Ovary (tissue), 9 donors: ENCODE results near the gene SLC6A9. TPM values are rescaled to one million over a fixed set of nuclear protein-coding genes. Genes with fewer than 3 reads are reported as not detected.

Experiments used
- DNase-seq, 5 donors: peaks; one replicate each; pipeline ENCODE4 v3.0.0-alpha.2; 2019 to 2020
- H3K27ac ChIP-seq, 2 donors: fragments of 200-600 bp; one replicate each; pipeline versions ENCODE4 v1.5.1 to v1.8.0; 2019 to 2022
- H3K27me3 ChIP-seq: fragments of 200-600 bp; one replicate; pipeline ENCODE4 v1.8.0; 2022
- H3K36me3 ChIP-seq: fragments of 200-600 bp; sonication (generic); one replicate; pipeline ENCODE4 v1.5.1; 2019
- H3K4me1 ChIP-seq: one replicate; pipeline ENCODE4 v1.8.1; 2013; ENCODE audit warnings: mild to moderate bottlenecking, moderate library complexity; ENCODE audit not compliant: insufficient read depth
- H3K4me3 ChIP-seq: fragments of 200-600 bp; sonication (generic); one replicate; pipeline ENCODE4 v1.5.1; 2017
- H3K9me3 ChIP-seq, 2 donors: fragments of 200-600 bp in 1 of 2; sonication (generic) in 1 of 2; one replicate each; pipeline versions ENCODE4 v1.5.1 to v1.8.1; 2013 to 2019; ENCODE audit warnings: mild to moderate bottlenecking in 1 of 2, moderate library complexity in 1 of 2
- EP300 ChIP-seq: sonication (generic); formaldehyde crosslinking; IDR thresholded peaks from one replicate; pipeline ENCODE4 v1.6.1; 2017; ENCODE audit warnings: antibody characterized with exemption
- POLR2A ChIP-seq: fragments of 450-650 bp; IDR thresholded peaks from one replicate; pipeline ENCODE4 v1.6.1; 2017; ENCODE audit warnings: antibody characterized with exemption, mild to moderate bottlenecking, moderate library complexity
- WGBS, 3 donors: extraction: QIAGEN DNeasy Blood & Tissue Kit in 1 of 3; methylation state at CpG; one replicate each; pipeline versions ENCODE4 v1.1.5 to v1.1.7; 2013 to 2017; 5-methylcytosine and 5-hydroxymethylcytosine counted together
- intact Hi-C, 4 donors: fragments of 100-400 bp; cut with DNase I; formaldehyde crosslinking; loops; one replicate each; pipeline versions ENCODE4 v1.11.0 to v1.15.1; 2022 to 2023
- polyA plus RNA-seq, 2 donors: library from polyadenylated mRNA; stranded (reverse); fragments of 200-250 nt in 1 of 2; fragments of 350-450 nt in 1 of 2; fragmentation: Illumina TruSeq in 1 of 2; extraction: RNeasy Lipid Tissue Mini Kit (QIAGEN cat#74804) in 1 of 2; gene quantifications; one replicate each; pipeline ENCODE4 v1.2.3, GENCODE V29; 2013 to 2014
- total RNA-seq, 7 donors: library from RNA; depleted of rRNA in 2 of 7; stranded (reverse); fragments of >200 nt in 2 of 7; fragmentation: NEBNext Ultra II Directional in 3 of 7; extraction: Animal tissue kit (Norgen Biotek cat#: 25700) in 3 of 7; gene quantifications; one replicate each; pipeline versions ENCODE4 v1.1.0 to v1.2.4, GENCODE V29; 2016 to 2023
- TF ChIP-seq, protein P1 (sequence below), 3 donors: fragments of 450-650 bp in 2 of 3; fragments of 200-600 bp in 1 of 3; IDR thresholded peaks; one replicate each; pipeline versions ENCODE4 v1.5.1 to v1.8.0; 2016 to 2022; ENCODE audit warnings: antibody characterized with exemption in 3 of 3, mild to moderate bottlenecking in 1 of 3
- donor health status: DM: no; HTN: no; CAD: no; lungs with moderate emphysema.
- donor health status: DM: no; HTN: no; CAD: no.
- donor health status: Bipolar disorder and iron deficiency.
- donor health status: DM: yes; HTN: yes; CAD: no.
- donor health status: DM: no; HTN: no; CAD: no.
- donor health status: DM: yes; HTN: yes; CAD: no.

SLC6A9 gene
- total and polyA plus RNA-seq, 9 donors, result 1.1 to 74.1 (median 4.6) TPM

DNA sequence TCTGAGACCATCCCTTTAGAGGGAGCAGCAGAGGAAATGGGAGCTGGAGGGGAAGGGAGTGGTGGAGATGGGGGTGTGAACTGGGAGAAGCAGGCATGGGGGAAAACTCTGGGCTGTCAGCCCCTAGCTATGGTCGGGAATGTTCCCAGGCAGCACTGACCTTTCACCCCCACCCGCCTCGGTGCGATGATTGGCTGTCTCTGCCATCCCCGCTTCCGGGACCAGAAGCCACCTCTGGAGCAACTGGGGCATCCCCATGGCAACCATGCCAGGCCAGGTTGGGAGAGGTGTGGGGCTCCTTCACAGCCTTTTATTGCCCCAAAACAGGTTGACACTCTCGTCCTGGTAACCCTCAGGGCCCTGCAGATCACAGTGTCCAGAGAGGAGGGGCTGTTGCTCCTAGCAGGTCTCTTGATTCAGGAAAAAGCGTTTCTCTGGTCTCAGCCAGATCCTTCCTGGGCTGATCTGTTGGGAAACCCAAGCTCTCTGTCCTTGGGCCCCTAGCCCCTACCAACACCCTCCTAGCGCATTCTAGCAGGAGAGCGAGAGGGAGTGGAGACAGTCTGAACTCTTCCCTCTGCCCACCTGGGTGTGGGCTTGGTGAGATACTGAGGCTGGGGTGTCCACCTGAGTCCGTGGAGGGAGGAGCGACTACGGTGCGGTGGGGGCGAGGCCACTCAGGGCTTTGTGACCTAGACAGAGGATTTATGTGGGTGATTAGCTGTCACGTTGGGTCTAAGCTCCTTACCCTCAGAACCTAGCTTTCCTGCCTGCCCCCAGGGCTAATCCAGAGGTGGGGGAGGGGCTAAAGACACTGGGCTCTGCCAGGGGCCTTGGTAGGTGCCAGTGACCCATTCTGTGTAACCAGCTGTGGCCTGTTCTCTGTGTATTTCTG lies 12.2 kb upstream of the SLC6A9 start:
- 68 to 69% (median 68%) methylated on average over 16 of the region's 16 CpGs for WGBS, 3 donors

DNA sequence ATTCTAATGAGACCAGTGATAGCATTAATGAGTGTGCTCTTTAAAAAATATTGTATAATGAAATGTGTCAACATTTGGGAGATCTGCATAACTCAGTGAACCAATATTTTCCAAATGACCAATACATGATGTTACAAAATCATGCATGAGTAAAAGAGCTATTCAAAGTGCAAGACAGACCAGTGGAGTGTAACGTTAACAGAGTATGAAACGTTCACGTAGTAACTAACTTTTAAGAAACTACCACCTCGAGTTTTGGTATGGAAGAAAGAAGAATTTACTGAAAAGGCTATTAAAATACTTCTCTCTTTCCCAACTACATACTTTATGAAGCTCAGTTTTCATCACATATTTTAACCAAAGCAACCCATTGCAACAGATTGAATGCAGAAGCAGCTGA lies 9.6 kb upstream of the SLC6A9 start:
- TF ChIP-seq, protein P1, sequence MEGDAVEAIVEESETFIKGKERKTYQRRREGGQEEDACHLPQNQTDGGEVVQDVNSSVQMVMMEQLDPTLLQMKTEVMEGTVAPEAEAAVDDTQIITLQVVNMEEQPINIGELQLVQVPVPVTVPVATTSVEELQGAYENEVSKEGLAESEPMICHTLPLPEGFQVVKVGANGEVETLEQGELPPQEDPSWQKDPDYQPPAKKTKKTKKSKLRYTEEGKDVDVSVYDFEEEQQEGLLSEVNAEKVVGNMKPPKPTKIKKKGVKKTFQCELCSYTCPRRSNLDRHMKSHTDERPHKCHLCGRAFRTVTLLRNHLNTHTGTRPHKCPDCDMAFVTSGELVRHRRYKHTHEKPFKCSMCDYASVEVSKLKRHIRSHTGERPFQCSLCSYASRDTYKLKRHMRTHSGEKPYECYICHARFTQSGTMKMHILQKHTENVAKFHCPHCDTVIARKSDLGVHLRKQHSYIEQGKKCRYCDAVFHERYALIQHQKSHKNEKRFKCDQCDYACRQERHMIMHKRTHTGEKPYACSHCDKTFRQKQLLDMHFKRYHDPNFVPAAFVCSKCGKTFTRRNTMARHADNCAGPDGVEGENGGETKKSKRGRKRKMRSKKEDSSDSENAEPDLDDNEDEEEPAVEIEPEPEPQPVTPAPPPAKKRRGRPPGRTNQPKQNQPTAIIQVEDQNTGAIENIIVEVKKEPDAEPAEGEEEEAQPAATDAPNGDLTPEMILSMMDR (IDR thresholded peaks at IDR 0.05), result no peak
- TF ChIP-seq POLR2A, result no peak
- no peak for TF ChIP-seq EP300
- Histone ChIP-seq H3K27ac (no peak overlapping the region), H3K4me1 (peaks cover 5% of the 10 kb centered on the region), H3K4me3 (no peak overlapping the region), H3K36me3 (no peaks in the 10 kb centered on the region), H3K27me3 (no peaks in the 10 kb centered on the region), H3K9me3 (no peaks in the 10 kb centered on the region)
- intact Hi-C loops, result loop anchor here in 1 of 4 donors (10.0 kb wide), 1 partner anchor 276 kb away; no protein-coding TSS in a partner anchor
- DNase-seq, result no peak
- WGBS, 3 donors, result 77 to 80% (median 79%) methylated on average over 4 of the region's 4 CpGs

More for the DNA sequence above, 12.2 kb upstream of the SLC6A9 start:
- Histone ChIP-seq H3K36me3 (no peaks in the 10 kb centered on the region), H3K27ac (no peak overlapping the region), H3K9me3 (no peaks in the 10 kb centered on the region), H3K4me1 (no peaks in the 10 kb centered on the region), H3K4me3 (no peak overlapping the region), H3K27me3 (no peaks in the 10 kb centered on the region)
- intact Hi-C loops, result loop anchor here in 1 of 4 donors (10.0 kb wide), 1 partner anchor 279 kb away; no protein-coding TSS in a partner anchor
- DNase-seq, result no peak
- TF ChIP-seq POLR2A, result no peak
- TF ChIP-seq, protein P1 (IDR thresholded peaks at IDR 0.05), result no peak
- TF ChIP-seq EP300, result no peak

GRCh38 chr1:44040418-44040817 lies 9.2 kb upstream of the SLC6A9 start:
- Histone ChIP-seq H3K9me3 (no peaks in the 10 kb centered on the region), H3K4me1 (peaks cover 8% of the 10 kb centered on the region), H3K4me3 (no peak overlapping the region), H3K36me3 (no peaks in the 10 kb centered on the region), H3K27me3 (no peaks in the 10 kb centered on the region), H3K27ac (no peak overlapping the region)
- no peak for TF ChIP-seq EP300
- no peak for TF ChIP-seq POLR2A
- TF ChIP-seq, protein P1 (IDR thresholded peaks at IDR 0.05), result no peak
- 89 to 93% (median 93%) methylated on average over 2 of the region's 2 CpGs for WGBS, 3 donors
- DNase-seq, result no peak
- intact Hi-C loops, result loop anchor here in 1 of 4 donors (10.0 kb wide), 1 partner anchor 276 kb away; no protein-coding TSS in a partner anchor

DNA sequence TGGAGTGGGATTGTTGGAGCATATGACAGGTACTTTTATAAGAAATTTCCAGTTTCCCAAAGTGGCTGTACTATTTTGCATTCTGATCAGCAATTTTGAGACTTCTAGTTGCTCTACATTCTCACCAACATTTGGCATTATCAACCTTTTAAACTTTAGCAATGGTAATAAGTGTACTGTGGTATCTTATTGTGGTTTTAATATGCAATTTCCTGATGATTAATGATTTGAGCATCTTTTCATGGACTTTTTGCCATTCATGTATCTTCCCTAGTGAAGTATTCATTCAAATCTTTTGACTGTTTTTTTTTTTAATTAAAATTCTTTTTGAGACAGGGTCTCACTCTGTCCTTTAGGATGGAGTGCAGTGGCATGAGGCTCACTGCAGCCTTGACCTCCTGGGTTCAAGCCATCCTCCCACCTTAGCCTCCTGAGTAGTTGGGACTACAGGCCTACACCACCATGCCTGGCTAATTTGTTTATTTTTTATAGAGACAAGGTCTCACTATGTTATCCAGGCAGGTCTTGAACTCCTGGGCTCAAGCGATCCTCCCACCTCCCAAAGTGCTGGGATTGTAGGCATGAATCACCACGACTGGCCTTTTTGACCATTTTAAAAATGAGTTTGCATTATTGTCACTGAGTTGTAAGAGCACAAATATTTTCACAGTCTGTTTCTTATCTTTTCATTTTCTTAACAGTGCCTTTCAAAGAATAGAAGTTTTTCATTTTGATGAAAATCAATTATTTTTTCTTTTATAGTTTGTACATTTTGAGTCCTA lies 7.8 kb upstream of the SLC6A9 start:
- 39 to 48% (median 44%) methylated on average over 2 of the region's 2 CpGs for WGBS, 3 donors
- no peaks in the 10 kb centered on the region for H3K9me3 ChIP-seq
- H3K36me3 ChIP-seq, result no peaks in the 10 kb centered on the region
- H3K27me3 ChIP-seq, result no peaks in the 10 kb centered on the region
- H3K27ac ChIP-seq, result no peak overlapping the region
- peaks cover 11% of the 10 kb centered on the region for H3K4me1 ChIP-seq
- intact Hi-C loops, result loop anchor here in 1 of 4 donors (5.0 kb wide), 1 partner anchor 37 kb away; no protein-coding TSS in a partner anchor
- DNase-seq, result no peak
- H3K4me3 ChIP-seq, result no peak overlapping the region
- TF ChIP-seq, protein P1 (IDR thresholded peaks at IDR 0.05), result no peak
- no peak for TF ChIP-seq EP300
- no peak for TF ChIP-seq POLR2A
